EH (cell line): ENCODE results near the gene ARHGEF4.

Experiments used
- DNase-seq: peaks from one replicate; pipeline ENCODE4 v3.0.0-alpha.2; 2015; ENCODE audit warnings: low read depth

The ARHGEF4 gene

DNA sequence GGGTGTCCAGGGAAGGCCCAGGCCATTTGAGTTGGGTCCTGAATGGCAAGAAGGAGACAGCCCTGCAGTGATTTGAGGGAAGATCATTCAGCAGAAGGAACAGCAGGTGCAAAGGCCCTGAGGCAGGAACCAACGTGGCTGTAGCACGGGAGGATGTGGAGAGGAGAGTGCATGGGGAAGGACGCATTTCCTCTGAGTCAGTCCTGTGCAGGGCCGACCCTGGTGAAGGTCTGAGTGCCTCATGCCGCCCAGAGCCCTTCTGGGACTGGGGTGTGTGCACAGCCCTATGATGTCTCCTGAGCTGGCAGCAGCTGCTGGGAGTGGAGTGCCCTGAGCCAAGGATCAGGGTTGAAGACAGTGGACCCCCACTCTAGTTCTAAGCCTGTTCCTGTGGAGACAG lies 17.9 kb upstream of the ARHGEF4 start:
- DNase-seq: no peak

DNA sequence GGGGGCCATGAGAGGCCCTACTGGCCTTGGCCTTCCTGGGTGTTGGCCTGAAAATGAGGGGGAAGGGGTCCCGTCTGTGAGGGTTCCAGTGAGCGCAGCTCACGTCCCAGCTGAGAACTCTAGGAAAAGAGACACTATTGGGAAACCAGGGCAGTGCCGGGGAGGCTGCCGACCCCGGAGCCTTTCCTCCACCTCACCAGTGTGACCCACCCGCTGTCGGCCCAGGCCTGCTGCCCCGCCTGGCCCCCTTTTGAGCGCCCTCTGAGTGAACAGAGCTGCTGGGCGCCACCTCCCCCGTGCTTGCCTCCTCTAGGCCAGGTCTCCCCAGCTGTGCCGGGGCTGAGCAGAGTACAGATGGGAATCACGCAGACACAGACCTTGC lies 17.5 kb upstream of the ARHGEF4 start:
- no peak for DNase-seq

DNA sequence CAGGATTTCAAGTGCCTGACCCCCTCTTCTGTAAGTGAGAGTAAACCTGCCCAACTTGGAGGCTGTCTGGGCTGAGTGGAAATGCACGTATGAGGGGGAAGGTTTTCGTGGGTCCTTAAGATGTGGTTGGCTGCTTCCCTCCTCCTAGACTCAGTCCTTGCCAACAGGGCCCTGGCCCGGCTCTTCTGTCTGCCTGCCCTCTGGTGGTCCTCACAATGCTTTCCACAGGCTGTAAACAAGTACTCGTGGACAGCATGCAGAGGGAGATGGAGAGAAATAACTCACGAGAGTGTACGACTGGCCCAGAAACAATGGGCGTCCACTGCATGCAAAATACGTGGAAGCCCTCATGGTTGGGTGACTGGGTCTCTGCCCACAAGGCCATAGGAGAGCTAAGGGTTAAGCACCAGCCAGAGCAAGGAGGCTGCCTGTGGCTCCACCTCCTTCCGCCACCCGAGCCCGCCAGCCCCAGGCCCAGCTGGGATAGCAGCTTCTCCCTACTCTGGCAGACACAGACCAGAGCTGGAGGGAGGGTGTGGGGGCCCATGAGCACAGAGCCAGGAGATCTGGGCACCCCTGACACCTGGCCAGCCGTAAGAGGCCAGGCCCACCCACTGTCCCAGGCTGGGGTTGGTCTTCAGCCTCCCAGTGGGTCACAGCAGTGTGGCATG lies 17.0 kb upstream of the ARHGEF4 start:
- no peak for DNase-seq

DNA sequence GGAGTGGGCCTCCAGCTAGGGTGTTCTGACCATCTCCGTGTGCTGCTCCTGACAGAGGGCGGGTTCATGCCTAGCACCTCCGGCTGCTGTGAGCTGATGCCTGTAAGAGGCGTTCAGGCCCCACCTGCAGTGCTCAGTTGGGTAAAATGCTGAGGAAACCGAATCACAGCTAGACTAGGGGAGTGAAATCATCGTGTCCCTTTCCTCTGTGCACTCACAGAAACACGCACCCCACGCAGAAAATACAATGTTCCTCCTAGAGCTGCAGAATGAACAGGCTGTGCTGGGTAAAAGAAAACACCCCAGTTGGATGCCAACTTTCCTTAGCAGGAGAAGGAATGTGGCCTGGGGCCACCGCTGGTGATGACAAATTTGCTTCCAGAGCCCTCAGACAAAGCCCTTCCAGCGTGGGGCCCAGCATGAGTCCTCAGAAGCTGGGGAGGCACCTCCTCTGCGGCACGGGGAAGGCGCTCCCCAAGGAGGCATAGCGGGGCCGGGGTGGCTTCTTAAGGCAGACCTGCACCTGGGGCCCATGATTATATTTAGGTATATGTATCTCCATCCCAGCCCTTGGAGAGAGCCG lies 16.3 kb upstream of the ARHGEF4 start:
- DNase-seq: peak; percentile 35

DNA sequence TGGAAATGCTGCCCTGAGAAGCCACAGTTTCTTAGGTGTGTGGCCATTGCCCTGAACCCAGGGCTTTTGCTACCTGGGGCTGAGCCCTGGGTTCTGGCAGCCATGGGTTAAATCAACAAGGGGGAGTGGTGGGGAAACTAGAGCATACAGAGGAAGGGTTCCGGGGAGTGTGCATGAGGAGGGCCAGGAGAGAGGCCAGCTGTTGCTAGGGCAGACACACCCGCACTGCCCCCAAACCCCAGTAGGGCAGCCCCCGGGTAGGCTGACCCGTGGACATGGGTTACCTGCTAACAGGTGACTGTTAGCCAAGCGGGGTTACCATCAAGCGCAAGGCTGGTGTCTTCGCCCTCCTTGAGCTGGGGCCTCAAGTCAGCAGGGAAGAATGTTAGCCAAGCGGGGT lies 14.8 kb upstream of the ARHGEF4 start:
- no peak for DNase-seq

DNA sequence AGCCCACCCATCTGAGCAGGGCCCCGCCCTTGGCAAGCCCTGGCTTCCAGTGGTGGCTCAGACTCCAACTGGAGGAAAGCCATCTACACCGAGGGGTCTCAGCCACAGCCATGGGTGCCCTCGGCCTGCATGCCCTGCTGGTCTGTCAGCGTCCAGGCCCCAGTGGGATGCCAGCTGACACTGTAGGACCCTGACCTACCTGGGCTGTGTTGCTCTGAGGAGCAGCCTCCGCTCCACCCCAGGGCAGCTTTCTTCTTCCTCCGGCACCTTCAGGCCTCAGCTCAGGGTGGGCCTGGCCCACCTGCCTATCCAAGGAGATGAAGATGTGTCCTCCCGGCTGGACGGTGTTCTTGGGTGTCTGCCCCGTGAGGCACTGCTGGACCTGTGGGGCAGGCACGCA lies 13.9 kb upstream of the ARHGEF4 start:
- no peak for DNase-seq

DNA sequence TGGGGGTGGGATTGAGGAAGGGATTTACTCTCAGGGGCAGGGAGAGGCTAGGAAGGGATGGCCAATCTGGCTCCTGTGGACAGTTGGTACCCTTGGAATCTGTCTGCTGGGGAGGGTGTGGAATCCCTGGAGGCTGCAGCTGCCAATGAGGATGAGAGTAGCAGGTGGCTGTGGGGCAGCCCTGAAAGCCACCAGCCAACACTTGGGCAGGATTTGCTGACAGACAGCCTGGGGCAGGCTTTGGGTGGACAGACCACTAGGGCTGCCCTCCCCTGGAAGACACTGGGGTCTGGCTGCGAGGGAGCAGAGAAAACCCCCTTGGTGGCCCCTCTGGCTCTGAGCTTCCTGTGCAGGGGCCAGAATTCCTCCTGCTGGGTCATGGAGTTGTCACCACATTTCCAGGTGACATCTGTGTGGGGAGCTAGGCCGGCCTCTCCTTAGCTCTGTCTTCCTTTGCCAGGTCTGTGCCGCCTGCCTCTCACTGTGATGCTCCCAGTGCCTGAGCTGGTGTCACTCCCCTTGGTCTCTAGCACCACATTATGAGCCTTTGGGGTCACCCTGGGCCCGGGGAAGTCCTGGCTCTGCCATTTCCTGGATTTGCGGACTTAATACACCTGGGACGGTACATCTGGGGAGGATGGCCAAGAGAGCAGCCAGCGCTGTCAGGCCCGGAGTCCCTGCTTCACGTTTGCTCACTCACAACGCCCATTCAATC lies 13.4 kb upstream of the ARHGEF4 start:
- DNase-seq: no peak

DNA sequence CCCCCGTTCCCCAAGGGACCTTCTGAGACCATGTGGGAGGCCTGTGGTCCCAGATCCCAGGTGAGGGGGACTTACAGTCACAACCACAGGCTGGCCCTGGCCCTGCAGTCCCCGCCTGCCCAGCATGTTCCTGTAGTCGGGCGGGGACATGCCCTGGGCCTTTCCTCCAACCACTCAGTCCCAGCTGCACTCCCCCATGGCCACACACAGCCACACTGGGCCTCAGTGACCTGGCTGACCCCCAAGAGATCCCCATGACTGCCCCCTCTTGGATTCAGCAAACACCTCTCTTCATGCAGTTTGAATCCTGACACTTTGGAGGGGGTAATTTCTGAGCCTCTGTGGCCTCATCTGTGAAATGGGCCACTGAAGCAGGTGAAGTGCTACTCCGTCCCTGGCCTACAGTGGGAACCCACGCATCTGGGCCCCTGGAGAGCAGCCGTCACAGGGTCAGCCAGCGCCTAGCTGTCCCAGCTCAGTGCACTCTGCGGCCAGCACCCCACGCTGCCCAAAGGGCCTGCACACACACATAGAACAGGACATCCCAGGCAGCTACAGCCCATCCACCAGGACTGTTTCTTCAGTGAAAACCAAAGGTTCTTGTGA lies 12.7 kb upstream of the ARHGEF4 start:
- no peak for DNase-seq

DNA sequence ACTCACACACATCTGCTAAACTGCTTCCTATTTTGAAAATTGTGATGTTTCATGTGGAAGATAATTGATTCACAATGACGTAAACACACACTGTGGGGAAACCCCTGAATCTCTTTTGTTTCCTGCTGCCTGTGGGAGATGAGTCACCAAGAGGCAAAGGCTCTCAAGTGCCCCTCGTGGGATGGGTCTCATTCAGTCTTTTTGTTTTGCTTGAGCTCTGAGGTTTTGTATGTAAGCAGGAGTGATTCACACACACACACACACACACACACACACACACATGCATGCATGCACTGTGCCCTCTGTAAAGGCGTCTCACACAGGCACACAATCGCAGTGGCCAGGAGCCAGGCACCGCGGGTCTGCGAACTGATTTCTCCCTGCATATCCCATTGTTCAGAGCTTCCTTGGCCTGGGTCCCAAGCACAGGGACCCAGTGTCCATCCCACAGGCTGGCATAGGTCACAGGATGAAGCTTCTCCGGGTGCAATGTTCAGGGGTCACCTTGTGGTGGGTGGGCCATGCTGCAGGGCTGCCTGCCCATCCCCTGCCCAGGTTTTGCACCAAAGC lies 12.1 kb upstream of the ARHGEF4 start:
- peak; percentile 85 for DNase-seq

DNA sequence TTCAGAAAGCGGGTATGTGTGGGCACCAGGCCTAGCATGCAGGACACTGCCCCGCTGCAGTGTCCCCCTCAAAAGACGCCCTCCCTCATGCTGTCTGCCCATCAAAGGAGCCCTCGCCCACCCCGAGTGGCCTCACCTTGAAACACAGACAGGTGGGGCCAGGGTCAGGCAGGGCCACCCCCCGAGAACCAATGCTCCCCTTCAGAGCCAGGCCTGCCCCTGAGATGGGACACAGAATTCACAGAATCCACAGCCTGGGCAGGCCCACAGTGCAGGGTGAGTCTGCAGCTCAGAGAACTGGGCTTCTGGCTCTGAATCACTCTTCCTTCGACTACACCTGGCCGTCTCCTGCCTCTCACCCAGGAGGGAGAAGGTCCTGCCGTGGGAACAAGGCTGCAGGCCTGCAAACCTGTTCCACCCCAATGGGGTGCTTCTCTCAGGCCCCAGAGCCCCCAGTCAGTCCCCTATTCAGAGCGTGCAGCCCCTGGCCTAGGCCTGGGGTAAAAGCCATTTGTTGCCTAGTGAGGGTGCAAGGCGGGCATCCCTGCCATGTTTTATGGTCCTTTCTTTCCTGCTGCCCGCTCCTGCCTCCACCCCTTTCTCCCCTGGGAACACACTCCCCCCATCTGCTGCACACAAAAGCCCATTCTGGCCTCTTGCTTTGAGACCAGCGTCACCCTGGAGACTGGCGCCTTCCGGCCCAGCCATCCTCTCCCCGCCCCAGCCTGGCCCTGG lies 11.3 kb upstream of the ARHGEF4 start:
- DNase-seq: no peak

DNA sequence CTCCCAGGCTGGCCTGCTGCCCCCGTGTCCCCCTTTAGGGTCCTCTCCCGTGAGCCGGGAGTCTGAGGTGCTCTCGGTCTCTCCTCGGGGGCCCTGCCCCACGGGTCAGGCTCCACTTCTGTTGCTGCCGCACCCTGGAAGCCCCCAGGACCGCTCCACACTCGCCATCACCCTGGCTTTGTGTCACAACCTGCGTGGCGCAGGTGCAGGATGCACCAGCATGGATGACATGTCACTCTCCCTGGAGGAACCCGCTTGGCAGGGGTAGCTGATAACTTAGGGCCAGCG lies 10.8 kb upstream of the ARHGEF4 start:
- DNase-seq: no peak

DNA sequence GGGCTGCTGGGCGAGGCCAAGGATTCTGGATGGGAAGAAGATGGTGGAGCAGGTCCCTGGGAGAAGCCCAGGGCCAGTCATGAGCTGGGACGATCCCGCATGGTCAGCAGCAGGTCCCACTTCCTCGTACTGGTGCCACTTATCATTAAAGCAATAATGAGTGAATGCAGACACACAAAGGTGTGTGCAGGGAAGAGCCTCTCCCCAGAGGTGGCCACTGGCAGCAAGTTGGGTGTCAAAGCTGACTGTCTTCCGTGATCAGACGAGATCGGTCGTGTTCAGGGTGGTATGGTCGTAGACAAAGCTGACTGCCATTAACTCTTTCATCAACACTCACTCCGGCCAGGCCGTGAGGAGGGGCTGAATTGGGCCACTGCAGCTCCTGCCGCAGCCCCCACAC lies 10.3 kb upstream of the ARHGEF4 start:
- no peak for DNase-seq

DNA sequence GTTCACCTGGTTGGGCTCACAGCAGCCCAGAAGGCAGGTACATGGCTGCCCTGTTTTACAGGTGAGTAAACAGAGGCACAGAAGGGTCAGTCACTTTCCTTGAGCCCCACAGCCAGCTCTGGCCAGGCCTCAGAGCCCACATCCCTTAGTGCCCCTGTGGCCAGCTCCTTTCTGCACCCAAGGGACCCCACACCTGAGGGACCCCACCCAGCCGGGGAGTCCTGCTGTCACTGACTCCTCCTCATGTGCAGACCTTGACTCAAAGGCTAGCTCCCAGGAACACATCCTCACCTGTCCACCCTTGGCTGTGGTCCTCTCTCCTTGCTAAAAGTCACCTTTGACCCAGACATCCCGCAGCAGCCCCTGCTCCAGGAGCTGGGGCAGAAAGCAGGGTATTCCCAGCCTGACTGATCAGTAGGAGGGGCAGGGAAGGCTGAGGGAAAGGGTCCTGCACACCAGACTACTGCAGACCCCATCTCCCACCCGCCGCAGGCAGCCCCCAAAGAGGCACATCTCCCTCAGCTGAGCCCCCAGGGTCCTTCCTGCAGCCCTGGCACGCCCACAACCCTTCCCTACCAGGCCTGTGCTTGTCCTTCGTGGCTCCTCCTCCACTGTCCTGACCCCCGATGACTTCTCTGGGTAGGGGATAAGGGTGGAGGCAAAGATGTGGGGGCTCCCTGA lies 9.8 kb upstream of the ARHGEF4 start:
- DNase-seq: no peak

DNA sequence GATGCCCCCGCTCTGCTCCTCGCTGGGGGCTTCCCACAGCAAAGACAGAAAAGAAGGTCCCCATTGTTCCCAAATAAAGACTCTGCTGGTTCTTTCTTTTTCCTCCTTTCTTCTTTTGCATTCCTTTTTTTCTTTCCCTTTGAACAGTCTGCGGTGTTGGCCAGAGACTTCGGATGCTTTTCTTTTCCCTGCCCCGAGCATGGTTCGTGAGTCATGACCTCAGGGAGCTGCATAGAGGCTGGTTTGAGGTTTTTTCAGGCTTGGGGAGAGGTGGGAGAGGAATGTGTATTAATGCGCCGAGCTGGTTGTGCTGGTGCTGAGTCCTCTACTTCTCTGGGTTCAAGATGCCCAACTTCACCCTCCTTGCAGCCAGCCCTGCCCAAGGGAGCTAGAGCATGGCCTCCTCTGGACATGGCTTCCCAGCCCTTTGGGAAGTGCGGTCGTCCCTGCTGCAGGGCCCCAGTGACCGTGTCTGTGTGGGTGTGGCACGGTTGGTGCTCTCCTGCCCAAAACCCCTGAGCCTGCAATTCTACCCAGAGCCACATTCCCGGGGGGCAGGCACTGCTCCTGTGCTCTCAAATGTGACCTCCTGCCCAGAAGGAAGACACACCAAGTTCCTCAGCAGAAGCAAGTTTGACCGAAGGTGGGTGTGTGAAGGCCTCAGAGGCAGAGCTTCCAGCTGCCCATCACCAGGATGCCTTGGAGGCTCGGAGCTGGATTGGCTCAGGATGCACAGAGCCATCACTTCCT lies 9.0 kb upstream of the ARHGEF4 start:
- peak; percentile 71 for DNase-seq

DNA sequence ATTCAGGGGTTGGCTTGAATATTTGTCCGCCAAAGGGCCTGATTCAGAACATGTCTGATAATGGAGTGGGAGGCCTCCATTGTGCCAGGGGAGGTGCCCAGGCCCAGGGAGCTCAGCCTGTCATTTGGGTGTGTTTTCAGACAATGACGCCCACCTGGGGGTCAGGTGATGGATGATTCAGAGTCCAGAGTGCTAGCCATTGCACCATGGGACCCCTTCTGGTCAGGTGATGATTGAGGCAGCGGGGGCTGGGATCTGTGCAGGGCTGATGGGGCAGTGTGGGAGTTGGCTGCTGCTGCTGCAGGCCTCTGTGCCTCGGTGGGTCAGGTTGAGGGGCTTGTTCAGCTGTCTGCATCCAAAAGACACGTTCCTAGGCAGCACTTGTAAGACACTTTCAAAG lies 8.3 kb upstream of the ARHGEF4 start:
- DNase-seq: no peak

DNA sequence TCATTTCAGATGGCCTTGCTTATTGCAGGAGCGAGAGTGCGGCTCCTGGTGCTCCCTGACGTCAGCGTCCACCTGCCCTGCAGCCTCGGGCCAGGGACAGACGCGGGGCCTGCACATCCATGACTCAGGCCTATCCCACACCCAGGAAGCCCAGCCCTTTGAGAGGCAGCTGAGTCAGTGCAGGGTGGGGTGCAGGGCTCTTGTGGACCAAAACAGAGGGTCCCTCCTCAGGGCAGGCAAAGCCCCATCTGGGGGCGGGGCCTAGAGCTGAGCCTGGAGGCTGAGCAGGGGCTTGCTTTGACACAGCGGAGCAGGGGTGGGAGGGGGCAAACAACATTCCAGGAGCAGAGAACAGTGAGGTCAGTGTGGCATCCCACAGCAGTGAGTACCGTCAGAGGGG lies 7.7 kb upstream of the ARHGEF4 start:
- peak; percentile 17 for DNase-seq

DNA sequence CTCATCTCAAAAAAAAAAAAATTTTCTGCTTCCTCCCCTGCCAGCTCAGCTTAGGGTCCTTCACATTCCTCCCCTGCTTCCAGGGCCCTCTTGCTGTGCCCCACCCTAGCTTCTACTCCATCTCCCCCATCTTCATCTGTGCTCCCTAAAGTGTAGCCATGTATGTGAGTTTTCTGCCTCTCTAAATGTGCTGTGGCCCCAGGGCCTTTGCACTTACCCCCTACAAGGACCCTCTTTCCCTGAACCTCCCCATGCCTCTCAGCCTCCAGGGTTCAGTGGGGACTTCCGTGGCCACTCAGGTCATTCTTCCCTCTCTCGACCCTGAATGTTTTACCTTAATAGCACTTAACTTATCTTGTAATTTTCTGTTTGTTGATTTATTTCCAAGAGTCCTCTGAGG lies 6.2 kb upstream of the ARHGEF4 start:
- DNase-seq: no peak

DNA sequence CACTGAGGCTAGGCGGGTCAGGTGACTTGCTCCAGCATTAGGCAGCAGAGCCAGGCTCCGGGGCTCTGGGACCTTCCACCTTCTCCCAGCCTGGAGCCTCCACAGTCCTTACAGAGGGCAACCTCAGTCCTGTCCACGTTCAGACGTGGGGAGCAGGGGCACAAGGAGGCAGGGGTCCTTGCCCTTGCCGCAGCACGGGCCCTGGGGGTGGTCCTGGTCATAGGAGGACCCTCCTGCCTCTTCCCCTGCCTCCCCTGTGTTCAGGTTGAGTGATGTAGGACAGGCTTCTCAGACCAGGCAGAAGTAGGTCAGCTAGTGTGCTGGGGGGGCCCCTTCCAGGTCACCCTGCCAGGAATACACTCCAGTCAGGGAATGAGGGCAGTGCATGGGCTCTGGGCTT lies 5.4 kb upstream of the ARHGEF4 start:
- no peak for DNase-seq

DNA sequence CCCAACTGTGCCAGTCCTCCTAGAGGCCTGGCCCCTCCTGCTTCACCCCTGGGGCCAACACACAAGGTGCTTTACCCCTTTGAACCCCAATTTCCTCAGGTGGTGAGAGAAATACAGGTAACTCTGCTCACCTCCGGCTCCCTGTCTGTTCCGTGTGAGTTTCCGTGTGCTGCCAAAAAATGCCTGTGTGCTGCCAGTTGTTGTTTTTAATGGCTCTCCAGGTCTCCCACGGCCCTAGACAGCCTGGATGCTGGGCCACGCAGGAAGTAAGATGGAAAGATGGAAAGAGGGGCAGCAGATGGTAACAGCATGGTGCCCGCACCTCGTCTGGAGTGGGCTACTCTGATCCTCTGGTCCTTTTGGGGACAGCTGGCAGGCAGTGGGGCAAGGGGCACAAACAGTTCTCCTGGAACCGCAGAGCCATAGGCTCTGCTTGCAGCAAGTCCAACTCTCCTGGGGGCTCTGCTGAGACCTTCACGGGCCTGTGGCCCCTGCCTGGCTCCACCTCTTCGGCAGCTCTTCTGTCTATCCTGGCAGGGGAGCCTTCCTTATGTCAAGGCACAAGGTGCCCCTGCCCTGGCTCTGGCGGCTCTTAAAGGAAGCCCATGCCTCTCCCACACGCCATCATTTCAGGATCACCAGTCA lies 4.3 kb upstream of the ARHGEF4 start:
- DNase-seq: no peak

DNA sequence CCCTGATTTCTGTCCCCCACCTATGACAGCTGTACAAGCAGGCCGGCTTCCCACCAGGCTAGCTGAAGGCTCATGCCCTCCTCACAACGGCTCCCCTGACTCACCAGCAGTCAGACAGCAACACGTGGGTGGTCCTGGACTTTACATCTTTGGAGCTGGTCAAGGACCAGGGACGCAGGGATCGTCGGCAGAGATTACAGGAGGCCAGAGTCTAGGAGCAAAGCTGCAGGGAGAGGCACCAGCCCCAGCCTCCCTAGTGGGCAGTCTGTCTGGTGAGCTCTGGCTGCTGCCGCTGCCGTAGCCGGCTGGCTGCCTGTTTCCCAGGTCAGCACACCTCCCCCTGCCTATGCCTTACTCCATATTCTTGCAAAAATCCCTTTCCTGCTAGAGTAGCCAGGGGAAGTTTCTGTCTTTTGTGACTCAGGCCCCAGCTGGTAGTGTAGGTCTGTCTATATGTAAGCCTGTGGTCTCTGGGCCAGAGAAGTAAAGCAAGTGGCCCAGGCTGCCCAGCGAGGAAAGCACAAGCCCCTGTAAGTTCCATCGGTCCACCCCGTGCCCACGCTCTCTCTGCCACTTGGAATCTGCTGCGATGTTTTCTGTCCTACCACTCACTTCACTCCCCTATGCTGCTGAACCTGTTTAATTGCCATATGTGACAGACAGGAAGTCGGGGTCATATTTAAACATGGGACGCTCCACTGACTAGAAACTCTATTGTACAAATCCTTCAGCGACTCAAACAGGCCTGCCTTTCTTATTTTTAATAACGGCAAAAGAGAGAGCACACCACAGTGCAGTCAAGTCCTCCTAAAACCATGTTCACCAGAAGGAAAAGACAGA lies 2.4 kb upstream of the ARHGEF4 start:
- peak; percentile 7 for DNase-seq
